Keratinocyte (primary cell): ENCODE measurements around the gene TIGAR.

Experiments
- CTCF ChIP-seq, 3 experiments: IDR thresholded peaks in 1 of 3; conservative IDR thresholded peaks in 1 of 3; optimal IDR thresholded peaks in 1 of 3; 2 replicates in 2 of 3; 3 replicates in 1 of 3; pipeline versions ENCODE3 to v1.5.1; 2011; ENCODE audit warnings: low read length in 3 of 3, mild to moderate bottlenecking in 3 of 3, moderate library complexity in 2 of 3, control low read depth in 1 of 3, inconsistent platforms in 1 of 3; ENCODE audit not compliant: insufficient read depth in 2 of 3; ENCODE audit errors: extremely low read depth in 1 of 3
- EZH2 ChIP-seq: IDR thresholded peaks from one replicate; pipeline ENCODE4 v1.6.1; 2012; ENCODE audit warnings: inconsistent platforms, mild to moderate bottlenecking, low read length, moderate library complexity

- TF ChIP-seq CTCF (optimal IDR thresholded peaks at IDR 0.05 in 1 of 3, IDR thresholded peaks at IDR 0.05 in 1 of 3, conservative IDR thresholded peaks at IDR 0.05 in 1 of 3; ENCODE audit: extremely low read depth in 1 of 3, insufficient read depth in 2 of 3, low read length in 3 of 3), result no peak
- TF ChIP-seq EZH2, result no peak
Measured at GRCh38 chr12:4378772-4379171, 57.8 kb downstream of the TIGAR start.
